ENCODE results near the gene ATP5MC2. TPM values are rescaled to one million over a fixed set of nuclear protein-coding genes. Genes with fewer than 3 reads are reported as not detected.

Gene ATP5MC2
- polyA plus RNA-seq, 3 donors = 498 to 587 (median 522) TPM

- 40% methylated on average over 1 of the region's 5 CpGs for WGBS (ENCODE audit: insufficient coverage)
- H3K9me3 Mint-ChIP-seq = peaks cover 0 to 29% (median 17%) of the 10 kb centered on the region in 7 donors
- H3K4me3 Mint-ChIP-seq = peak overlapping the region in 1 of 2 donors; percentile 52
- Histone ChIP-seq H3K4me1 (ENCODE audit: control insufficient read depth in 1 of 2, insufficient read depth in 2 of 2, low read length in 2 of 2) (peaks cover 23% of the 10 kb centered on the region in 2 donors), H3K9me3 (replicated peaks in 1 of 2; ENCODE audit: control insufficient read depth in 1 of 2, insufficient read depth in 1 of 2, low read length in 2 of 2) (peaks cover 0 to 22% of the 10 kb centered on the region in 2 donors), H3K4me2 (replicated peaks; ENCODE audit: extremely low read depth, low read length, poor library complexity, severe bottlenecking) (no peak overlapping the region), H3K9ac (ENCODE audit: insufficient read depth, low read length, poor library complexity, severe bottlenecking) (no peak overlapping the region), H3K27ac (ENCODE audit: low read depth in 1 of 2, low read length in 2 of 2) (no peak overlapping the region), H2AFZ (ENCODE audit: insufficient read depth, low read depth, low read length, poor library complexity, severe bottlenecking) (no peak overlapping the region), H4K20me1 (ENCODE audit: insufficient read depth, low read length) (no peaks in the 10 kb centered on the region), H3K27me3 (ENCODE audit: control insufficient read depth in 2 of 2, insufficient read depth in 2 of 2, low read length in 2 of 2) (peaks cover 90 to 95% of the 10 kb centered on the region in 2 donors), H3K4me3 (replicated peaks in 1 of 3; ENCODE audit: low read depth in 2 of 3, low read length in 3 of 3) (no peak overlapping the region), H3K79me2 (ENCODE audit: insufficient read depth, low read length) (no peaks in the 10 kb centered on the region), H3K36me3 (replicated peaks in 1 of 2; ENCODE audit: control insufficient read depth in 1 of 2, insufficient read depth in 2 of 2, low read length in 2 of 2) (no peaks in the 10 kb centered on the region)
- H3K4me1 Mint-ChIP-seq = peaks cover 31% of the 10 kb centered on the region
- H3K27ac Mint-ChIP-seq = no peak overlapping the region
- peaks cover 0 to 14% of the 10 kb centered on the region in 2 donors for H3K36me3 Mint-ChIP-seq
- intact Hi-C loops (cut with micrococcal nuclease) = loop anchor here (1.0 to 10.0 kb wide), 3 partner anchors 47 to 505 kb away; partner anchors contain the start of gene HOXC10 (in 1 of the 2)
- peaks cover 83 to 94% (median 86%) of the 10 kb centered on the region in 3 donors for H3K27me3 Mint-ChIP-seq (ENCODE audit: low read depth in 3 of 3)
- no peak for DNase-seq
- TF ChIP-seq CTCF (IDR thresholded peaks at IDR 0.05) = no peak
These were observed 23.8 kb upstream of the ATP5MC2 start for GRCh38 chr12:53699678-53700025.

- Mint-ChIP-seq H3K27ac (no peak overlapping the region), H3K4me3 (peak overlapping the region in 1 of 2 donors; percentile 52), H3K36me3 (peaks cover under 1 to 19% of the 10 kb centered on the region in 2 donors), H3K27me3 (ENCODE audit: low read depth in 3 of 3) (peaks cover 83 to 94% (median 86%) of the 10 kb centered on the region in 3 donors), H3K9me3 (peaks cover 0 to 31% (median 20%) of the 10 kb centered on the region in 7 donors), H3K4me1 (peaks cover 36% of the 10 kb centered on the region)
- H3K27me3 ChIP-seq (ENCODE audit: control insufficient read depth in 2 of 2, insufficient read depth in 2 of 2, low read length in 2 of 2) = peaks cover 91 to 95% of the 10 kb centered on the region in 2 donors
- H3K9ac ChIP-seq (ENCODE audit: insufficient read depth, low read length, poor library complexity, severe bottlenecking) = no peak overlapping the region
- H3K79me2 ChIP-seq (ENCODE audit: insufficient read depth, low read length) = no peaks in the 10 kb centered on the region
- intact Hi-C loops (cut with micrococcal nuclease) = loop anchor here in 1 of 2 donors (10.0 kb wide), 1 partner anchor 286 kb away; the partner anchor contains the start of gene HOXC10
- no peak overlapping the region for H3K4me3 ChIP-seq (replicated peaks in 1 of 3; ENCODE audit: low read depth in 2 of 3, low read length in 3 of 3)
- TF ChIP-seq CTCF (IDR thresholded peaks at IDR 0.05) = no peak
- H3K36me3 ChIP-seq (replicated peaks in 1 of 2; ENCODE audit: control insufficient read depth in 1 of 2, insufficient read depth in 2 of 2, low read length in 2 of 2) = no peaks in the 10 kb centered on the region
- no peaks in the 10 kb centered on the region for H4K20me1 ChIP-seq (ENCODE audit: insufficient read depth, low read length)
- 80% methylated on average over 1 of the region's 3 CpGs for WGBS (ENCODE audit: insufficient coverage)
- no peak overlapping the region for H3K4me2 ChIP-seq (replicated peaks; ENCODE audit: extremely low read depth, low read length, poor library complexity, severe bottlenecking)
- peaks cover 23 to 27% of the 10 kb centered on the region in 2 donors for H3K4me1 ChIP-seq (ENCODE audit: control insufficient read depth in 1 of 2, insufficient read depth in 2 of 2, low read length in 2 of 2)
- no peak overlapping the region for H2AFZ ChIP-seq (ENCODE audit: insufficient read depth, low read depth, low read length, poor library complexity, severe bottlenecking)
- no peak for DNase-seq
- peaks cover 0 to 28% of the 10 kb centered on the region in 2 donors for H3K9me3 ChIP-seq (replicated peaks in 1 of 2; ENCODE audit: control insufficient read depth in 1 of 2, insufficient read depth in 1 of 2, low read length in 2 of 2)
- H3K27ac ChIP-seq (ENCODE audit: low read depth in 1 of 2, low read length in 2 of 2) = no peak overlapping the region
These were observed 23.2 kb upstream of the ATP5MC2 start for GRCh38 chr12:53698948-53699677.

Data from CD14-positive monocyte (primary cell).